ENCODE data around the gene GCN1.

Gene GCN1

DNA sequence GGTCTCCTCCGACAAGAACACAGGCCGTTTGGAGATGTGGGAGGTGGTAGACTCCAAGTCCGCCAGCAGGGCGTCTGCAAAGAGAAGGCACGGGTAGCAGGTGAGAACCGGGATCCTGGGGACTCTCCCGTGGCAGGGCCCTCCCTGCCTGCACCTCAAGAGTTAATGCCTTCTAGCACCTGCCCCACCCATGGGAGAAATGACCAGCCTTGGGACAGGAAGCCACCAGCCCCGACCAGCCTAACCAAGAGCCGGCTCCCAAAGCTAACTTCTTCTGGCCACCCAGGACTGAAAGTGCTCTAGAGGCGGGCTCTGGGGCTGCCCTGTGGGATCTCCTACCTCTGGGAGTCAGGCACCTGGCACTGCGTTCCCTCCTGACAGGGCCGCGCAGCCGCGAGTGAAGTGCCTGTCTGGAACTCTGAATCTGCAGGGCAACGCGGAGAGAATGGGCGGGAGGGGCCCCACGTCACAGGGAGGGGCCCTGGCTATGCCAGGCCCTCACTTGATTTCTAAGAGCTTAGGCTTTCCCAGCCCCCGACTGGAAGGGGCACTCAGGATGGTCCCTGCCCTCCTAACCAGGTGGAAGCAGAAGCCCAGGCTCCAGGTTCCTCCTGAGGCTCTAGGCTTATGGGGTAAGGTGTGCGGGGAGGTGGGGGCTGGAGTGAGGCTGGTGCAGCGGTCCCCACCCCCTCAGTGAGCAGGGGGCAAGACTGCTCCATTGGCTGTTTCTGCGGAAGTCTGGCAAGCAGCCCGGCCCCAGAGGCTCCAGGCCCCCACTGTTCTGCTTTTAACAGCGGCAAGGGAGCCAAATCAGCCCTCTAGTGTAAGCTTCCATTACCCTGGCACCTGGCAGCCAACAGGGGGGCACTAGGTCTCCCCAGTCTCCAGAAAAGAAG, 30.0 kb upstream of the GCN1 start (continued):
- TF ChIP-seq, protein P1, sequence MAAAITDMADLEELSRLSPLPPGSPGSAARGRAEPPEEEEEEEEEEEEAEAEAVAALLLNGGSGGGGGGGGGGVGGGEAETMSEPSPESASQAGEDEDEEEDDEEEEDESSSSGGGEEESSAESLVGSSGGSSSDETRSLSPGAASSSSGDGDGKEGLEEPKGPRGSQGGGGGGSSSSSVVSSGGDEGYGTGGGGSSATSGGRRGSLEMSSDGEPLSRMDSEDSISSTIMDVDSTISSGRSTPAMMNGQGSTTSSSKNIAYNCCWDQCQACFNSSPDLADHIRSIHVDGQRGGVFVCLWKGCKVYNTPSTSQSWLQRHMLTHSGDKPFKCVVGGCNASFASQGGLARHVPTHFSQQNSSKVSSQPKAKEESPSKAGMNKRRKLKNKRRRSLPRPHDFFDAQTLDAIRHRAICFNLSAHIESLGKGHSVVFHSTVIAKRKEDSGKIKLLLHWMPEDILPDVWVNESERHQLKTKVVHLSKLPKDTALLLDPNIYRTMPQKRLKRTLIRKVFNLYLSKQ (tag by site-specific recombination; IDR thresholded peaks at IDR 0.05; ENCODE audit: borderline replicate concordance): no peak
- TF ChIP-seq ZNF202 (tag by site-specific recombination; IDR thresholded peaks at IDR 0.05; ENCODE audit: borderline replicate concordance) (no peak), ZNF335 (tag by site-specific recombination; conservative IDR thresholded peaks at IDR 0.05) (peak; percentile 100), HOXA7 (CRISPR knock-in tag; IDR thresholded peaks at IDR 0.05; ENCODE audit: borderline replicate concordance) (no peak), ZNF624 (tag by site-specific recombination; IDR thresholded peaks at IDR 0.05) (no peak), ZBTB1 (tag by site-specific recombination; IDR thresholded peaks at IDR 0.05) (no peak), MYNN (tag by site-specific recombination; IDR thresholded peaks at IDR 0.05; ENCODE audit: borderline replicate concordance) (peak; percentile 16; the same call in 1 of the 2 replicates), ZNF571 (tag by site-specific recombination; IDR thresholded peaks at IDR 0.05) (no peak), IKZF3 (tag by site-specific recombination; IDR thresholded peaks at IDR 0.05) (peak; percentile 23), ZNF114 (tag by site-specific recombination; IDR thresholded peaks at IDR 0.05) (no peak), ZNF404 (tag by site-specific recombination; IDR thresholded peaks at IDR 0.05) (no peak), ZNF274 (IDR thresholded peaks at IDR 0.05; ENCODE audit: low read length) (no peak), ZNF274 (tag by site-specific recombination; IDR thresholded peaks at IDR 0.05; ENCODE audit: borderline replicate concordance) (no peak), KLF8 (tag by site-specific recombination; IDR thresholded peaks at IDR 0.05) (peak; percentile 18; the same call in 1 of the 2 replicates), ZBTB21 (tag by site-specific recombination; IDR thresholded peaks at IDR 0.05) (0 out of 2 replicates have a peak, but pooled peaks have one; percentile 12), ZNF621 (tag by site-specific recombination; IDR thresholded peaks at IDR 0.05) (no peak), ZNF501 (tag by site-specific recombination; IDR thresholded peaks at IDR 0.05) (no peak), ZNF341 (tag by site-specific recombination; IDR thresholded peaks at IDR 0.05; ENCODE audit: low read depth) (peak; percentile 94), KLF16 (tag by site-specific recombination; IDR thresholded peaks at IDR 0.05) (peak; percentile 79; the same call in 1 of the 2 replicates), ZNF600 (tag by site-specific recombination; IDR thresholded peaks at IDR 0.05) (0 out of 2 replicates have a peak, but pooled peaks have one; percentile 89), SP7 (tag by site-specific recombination; IDR thresholded peaks at IDR 0.05) (no peak; the same call in 1 of the 2 replicates)
- TF ChIP-seq, protein P2, sequence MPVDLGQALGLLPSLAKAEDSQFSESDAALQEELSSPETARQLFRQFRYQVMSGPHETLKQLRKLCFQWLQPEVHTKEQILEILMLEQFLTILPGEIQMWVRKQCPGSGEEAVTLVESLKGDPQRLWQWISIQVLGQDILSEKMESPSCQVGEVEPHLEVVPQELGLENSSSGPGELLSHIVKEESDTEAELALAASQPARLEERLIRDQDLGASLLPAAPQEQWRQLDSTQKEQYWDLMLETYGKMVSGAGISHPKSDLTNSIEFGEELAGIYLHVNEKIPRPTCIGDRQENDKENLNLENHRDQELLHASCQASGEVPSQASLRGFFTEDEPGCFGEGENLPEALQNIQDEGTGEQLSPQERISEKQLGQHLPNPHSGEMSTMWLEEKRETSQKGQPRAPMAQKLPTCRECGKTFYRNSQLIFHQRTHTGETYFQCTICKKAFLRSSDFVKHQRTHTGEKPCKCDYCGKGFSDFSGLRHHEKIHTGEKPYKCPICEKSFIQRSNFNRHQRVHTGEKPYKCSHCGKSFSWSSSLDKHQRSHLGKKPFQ (tag by site-specific recombination; IDR thresholded peaks at IDR 0.05): no peak
- TF ChIP-seq, protein P3, sequence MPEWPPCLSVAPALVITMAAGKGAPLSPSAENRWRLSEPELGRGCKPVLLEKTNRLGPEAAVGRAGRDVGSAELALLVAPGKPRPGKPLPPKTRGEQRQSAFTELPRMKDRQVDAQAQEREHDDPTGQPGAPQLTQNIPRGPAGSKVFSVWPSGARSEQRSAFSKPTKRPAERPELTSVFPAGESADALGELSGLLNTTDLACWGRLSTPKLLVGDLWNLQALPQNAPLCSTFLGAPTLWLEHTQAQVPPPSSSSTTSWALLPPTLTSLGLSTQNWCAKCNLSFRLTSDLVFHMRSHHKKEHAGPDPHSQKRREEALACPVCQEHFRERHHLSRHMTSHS (tag by site-specific recombination; IDR thresholded peaks at IDR 0.05): no peak
- TF ChIP-seq, protein P4, sequence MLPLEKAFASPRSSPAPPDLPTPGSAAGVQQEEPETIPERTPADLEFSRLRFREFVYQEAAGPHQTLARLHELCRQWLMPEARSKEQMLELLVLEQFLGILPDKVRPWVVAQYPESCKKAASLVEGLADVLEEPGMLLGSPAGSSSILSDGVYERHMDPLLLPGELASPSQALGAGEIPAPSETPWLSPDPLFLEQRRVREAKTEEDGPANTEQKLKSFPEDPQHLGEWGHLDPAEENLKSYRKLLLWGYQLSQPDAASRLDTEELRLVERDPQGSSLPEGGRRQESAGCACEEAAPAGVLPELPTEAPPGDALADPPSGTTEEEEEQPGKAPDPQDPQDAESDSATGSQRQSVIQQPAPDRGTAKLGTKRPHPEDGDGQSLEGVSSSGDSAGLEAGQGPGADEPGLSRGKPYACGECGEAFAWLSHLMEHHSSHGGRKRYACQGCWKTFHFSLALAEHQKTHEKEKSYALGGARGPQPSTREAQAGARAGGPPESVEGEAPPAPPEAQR (tag by site-specific recombination; IDR thresholded peaks at IDR 0.05): no peak
- TF ChIP-seq, protein P5, sequence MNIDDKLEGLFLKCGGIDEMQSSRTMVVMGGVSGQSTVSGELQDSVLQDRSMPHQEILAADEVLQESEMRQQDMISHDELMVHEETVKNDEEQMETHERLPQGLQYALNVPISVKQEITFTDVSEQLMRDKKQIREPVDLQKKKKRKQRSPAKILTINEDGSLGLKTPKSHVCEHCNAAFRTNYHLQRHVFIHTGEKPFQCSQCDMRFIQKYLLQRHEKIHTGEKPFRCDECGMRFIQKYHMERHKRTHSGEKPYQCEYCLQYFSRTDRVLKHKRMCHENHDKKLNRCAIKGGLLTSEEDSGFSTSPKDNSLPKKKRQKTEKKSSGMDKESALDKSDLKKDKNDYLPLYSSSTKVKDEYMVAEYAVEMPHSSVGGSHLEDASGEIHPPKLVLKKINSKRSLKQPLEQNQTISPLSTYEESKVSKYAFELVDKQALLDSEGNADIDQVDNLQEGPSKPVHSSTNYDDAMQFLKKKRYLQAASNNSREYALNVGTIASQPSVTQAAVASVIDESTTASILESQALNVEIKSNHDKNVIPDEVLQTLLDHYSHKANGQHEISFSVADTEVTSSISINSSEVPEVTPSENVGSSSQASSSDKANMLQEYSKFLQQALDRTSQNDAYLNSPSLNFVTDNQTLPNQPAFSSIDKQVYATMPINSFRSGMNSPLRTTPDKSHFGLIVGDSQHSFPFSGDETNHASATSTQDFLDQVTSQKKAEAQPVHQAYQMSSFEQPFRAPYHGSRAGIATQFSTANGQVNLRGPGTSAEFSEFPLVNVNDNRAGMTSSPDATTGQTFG (tag by site-specific recombination; IDR thresholded peaks at IDR 0.05; ENCODE audit: borderline replicate concordance): no peak
- TF ChIP-seq, protein P6, sequence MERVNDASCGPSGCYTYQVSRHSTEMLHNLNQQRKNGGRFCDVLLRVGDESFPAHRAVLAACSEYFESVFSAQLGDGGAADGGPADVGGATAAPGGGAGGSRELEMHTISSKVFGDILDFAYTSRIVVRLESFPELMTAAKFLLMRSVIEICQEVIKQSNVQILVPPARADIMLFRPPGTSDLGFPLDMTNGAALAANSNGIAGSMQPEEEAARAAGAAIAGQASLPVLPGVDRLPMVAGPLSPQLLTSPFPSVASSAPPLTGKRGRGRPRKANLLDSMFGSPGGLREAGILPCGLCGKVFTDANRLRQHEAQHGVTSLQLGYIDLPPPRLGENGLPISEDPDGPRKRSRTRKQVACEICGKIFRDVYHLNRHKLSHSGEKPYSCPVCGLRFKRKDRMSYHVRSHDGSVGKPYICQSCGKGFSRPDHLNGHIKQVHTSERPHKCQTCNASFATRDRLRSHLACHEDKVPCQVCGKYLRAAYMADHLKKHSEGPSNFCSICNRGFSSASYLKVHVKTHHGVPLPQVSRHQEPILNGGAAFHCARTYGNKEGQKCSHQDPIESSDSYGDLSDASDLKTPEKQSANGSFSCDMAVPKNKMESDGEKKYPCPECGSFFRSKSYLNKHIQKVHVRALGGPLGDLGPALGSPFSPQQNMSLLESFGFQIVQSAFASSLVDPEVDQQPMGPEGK (tag by site-specific recombination; IDR thresholded peaks at IDR 0.05): peak; percentile 76
- TF ChIP-seq, protein P7, sequence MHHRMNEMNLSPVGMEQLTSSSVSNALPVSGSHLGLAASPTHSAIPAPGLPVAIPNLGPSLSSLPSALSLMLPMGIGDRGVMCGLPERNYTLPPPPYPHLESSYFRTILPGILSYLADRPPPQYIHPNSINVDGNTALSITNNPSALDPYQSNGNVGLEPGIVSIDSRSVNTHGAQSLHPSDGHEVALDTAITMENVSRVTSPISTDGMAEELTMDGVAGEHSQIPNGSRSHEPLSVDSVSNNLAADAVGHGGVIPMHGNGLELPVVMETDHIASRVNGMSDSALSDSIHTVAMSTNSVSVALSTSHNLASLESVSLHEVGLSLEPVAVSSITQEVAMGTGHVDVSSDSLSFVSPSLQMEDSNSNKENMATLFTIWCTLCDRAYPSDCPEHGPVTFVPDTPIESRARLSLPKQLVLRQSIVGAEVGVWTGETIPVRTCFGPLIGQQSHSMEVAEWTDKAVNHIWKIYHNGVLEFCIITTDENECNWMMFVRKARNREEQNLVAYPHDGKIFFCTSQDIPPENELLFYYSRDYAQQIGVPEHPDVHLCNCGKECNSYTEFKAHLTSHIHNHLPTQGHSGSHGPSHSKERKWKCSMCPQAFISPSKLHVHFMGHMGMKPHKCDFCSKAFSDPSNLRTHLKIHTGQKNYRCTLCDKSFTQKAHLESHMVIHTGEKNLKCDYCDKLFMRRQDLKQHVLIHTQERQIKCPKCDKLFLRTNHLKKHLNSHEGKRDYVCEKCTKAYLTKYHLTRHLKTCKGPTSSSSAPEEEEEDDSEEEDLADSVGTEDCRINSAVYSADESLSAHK (tag by site-specific recombination; IDR thresholded peaks at IDR 0.05): peak; percentile 20; the same call in 1 of the 2 replicates
